SU-DHL-6 (cell line): Measurements from ENCODE around the gene CTNNA2.

ENCODE experiments used
- H2AFZ ChIP-seq: fragments of 200-600 bp; sonication (generic); 2 replicates; pipeline ENCODE4 v1.6.1; 2014; ENCODE audit warnings: low read depth, mild to moderate bottlenecking, moderate library complexity, mixed read lengths, antibody characterized with exemption, low read length; ENCODE audit not compliant: severe bottlenecking
- H3F3A ChIP-seq: fragments of 200-600 bp; shearing (Covaris generic); 2 replicates; pipeline ENCODE4 v1.6.0; 2016; ENCODE audit warnings: antibody characterized with exemption, mild to moderate bottlenecking; ENCODE audit not compliant: insufficient read depth
- H3K27ac ChIP-seq: fragments of 200-600 bp; sonication (generic); 2 replicates; pipeline ENCODE4 v1.5.1; 2016; ENCODE audit warnings: low read depth, mild to moderate bottlenecking, low read length, moderate library complexity, mixed read lengths
- H3K27me3 ChIP-seq: fragments of 200-600 bp; sonication (generic), shearing (Covaris generic); 2 replicates; pipeline ENCODE4 v1.6.0; 2014; ENCODE audit warnings: mild to moderate bottlenecking, low read length
- H3K36me3 ChIP-seq: fragments of 200-600 bp; sonication (generic); 2 replicates; pipeline ENCODE4 v1.6.1; 2014; ENCODE audit warnings: mild to moderate bottlenecking, low read length, mixed read lengths
- H3K4me2 ChIP-seq: fragments of 300-600, 200-600 bp; shearing (Covaris generic), sonication (generic); 2 replicates; pipeline ENCODE4 v1.6.0; 2014; ENCODE audit warnings: low read length, low read depth, mild to moderate bottlenecking; ENCODE audit not compliant: poor library complexity, severe bottlenecking
- H3K4me3 ChIP-seq: fragments of 200-600 bp; sonication (generic); 2 replicates; pipeline ENCODE4 v1.5.1; 2014; ENCODE audit warnings: antibody characterized with exemption, low read length, mild to moderate bottlenecking, mixed read lengths; ENCODE audit not compliant: insufficient read depth, poor library complexity, severe bottlenecking
- H3K79me2 ChIP-seq: fragments of 200-600 bp; sonication (generic); 2 replicates; pipeline ENCODE4 v1.6.1; 2014; ENCODE audit warnings: mild to moderate bottlenecking, low read length, moderate library complexity; ENCODE audit not compliant: insufficient read depth
- H3K9ac ChIP-seq: fragments of 200-600 bp; sonication (generic); 2 replicates; pipeline ENCODE4 v1.7.0; 2014; ENCODE audit warnings: mild to moderate bottlenecking, low read length
- H3K9me2 ChIP-seq: fragments of 200-600 bp; sonication (generic); replicated peaks from 2 replicates; pipeline ENCODE4 v1.6.1; 2014; ENCODE audit warnings: low read length; ENCODE audit not compliant: insufficient read depth
- H3K9me3 ChIP-seq: fragments of 200-600 bp; sonication (generic); 2 replicates; pipeline ENCODE4 v1.6.1; 2014; ENCODE audit warnings: low read length, mixed read lengths; ENCODE audit not compliant: insufficient read depth
- H4K20me1 ChIP-seq: fragments of 200-600 bp; sonication (generic); 2 replicates; pipeline ENCODE4 v1.6.1; 2014; ENCODE audit warnings: low read depth, mild to moderate bottlenecking, antibody characterized with exemption, low read length, moderate library complexity, mixed read lengths
- CTCF ChIP-seq: fragments of 200-600 bp; sonication (generic); IDR thresholded peaks from one replicate; pipeline ENCODE4 v1.5.1; 2017; ENCODE audit warnings: antibody characterized with exemption, mild to moderate bottlenecking, low read length, moderate library complexity; ENCODE audit not compliant: insufficient read depth, poor library complexity, severe bottlenecking
- EZH2phosphoT487 ChIP-seq: fragments of 200-600 bp; sonication (generic), shearing (Covaris generic); conservative IDR thresholded peaks from 2 replicates; pipeline ENCODE4 v1.6.1; 2018; ENCODE audit warnings: mild to moderate bottlenecking, antibody characterized with exemption, low read length, moderate library complexity, mixed read lengths

Gene CTNNA2

GRCh38 chr2:80168801-80169200, 656.0 kb downstream of the CTNNA2 start:
- TF ChIP-seq EZH2phosphoT487: no peak
- no peak for TF ChIP-seq CTCF

DNA sequence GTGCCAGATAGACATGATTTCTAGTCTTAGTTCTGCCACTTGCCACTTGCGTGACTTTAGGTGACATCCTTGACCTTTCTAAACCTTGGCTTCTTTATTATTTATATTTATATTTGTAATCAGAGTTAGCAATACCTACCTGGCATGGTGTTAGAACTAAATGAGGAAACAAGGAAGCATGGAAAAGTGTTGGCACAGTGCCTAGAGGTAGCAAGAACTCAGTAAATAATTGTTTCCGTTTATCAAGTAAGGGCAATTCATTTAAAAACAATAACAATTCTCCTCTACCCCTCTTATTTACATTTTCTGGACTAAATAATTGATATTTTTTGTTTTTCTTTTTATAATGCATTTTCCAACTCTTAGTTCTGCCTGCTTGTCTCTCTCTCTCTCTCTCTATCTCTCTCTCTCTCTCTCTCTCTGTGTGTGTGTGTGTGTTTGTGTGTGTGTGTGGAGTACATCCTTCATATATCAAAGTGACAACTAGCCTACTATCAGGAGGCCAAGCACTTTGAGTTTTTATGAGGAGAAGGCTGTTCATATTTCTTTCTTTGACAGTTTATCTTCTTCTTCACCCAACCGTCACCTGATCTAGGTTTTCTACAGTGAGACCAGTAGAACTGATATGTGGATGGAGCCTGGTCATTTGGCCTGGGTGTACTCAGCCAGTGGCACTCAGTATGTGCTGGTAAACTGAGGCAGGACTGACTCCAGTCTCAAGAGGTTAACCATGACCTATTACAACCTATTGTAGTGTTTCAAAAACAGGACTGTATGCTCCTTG, 657.2 kb downstream of the CTNNA2 start:
- Histone ChIP-seq H3K4me3 (no peak overlapping the region), H3K9me2 (no peaks in the 10 kb centered on the region), H3K79me2 (no peaks in the 10 kb centered on the region), H3F3A (no peaks in the 10 kb centered on the region), H3K36me3 (no peaks in the 10 kb centered on the region), H3K27ac (no peak overlapping the region), H3K9me3 (no peaks in the 10 kb centered on the region), H4K20me1 (no peaks in the 10 kb centered on the region), H3K9ac (no peak overlapping the region), H3K27me3 (no peaks in the 10 kb centered on the region), H3K4me2 (no peak overlapping the region), H2AFZ (no peak overlapping the region)
- no peak for TF ChIP-seq EZH2phosphoT487
- TF ChIP-seq CTCF: no peak

More at GRCh38 chr2:80168801-80169200, 656.0 kb downstream of the CTNNA2 start:
- Histone ChIP-seq H3K9me2 (no peaks in the 10 kb centered on the region), H3K27me3 (no peaks in the 10 kb centered on the region), H4K20me1 (no peaks in the 10 kb centered on the region), H3F3A (no peaks in the 10 kb centered on the region), H3K36me3 (no peaks in the 10 kb centered on the region), H3K79me2 (no peaks in the 10 kb centered on the region), H2AFZ (no peak overlapping the region), H3K4me2 (no peak overlapping the region), H3K27ac (no peak overlapping the region), H3K9me3 (no peaks in the 10 kb centered on the region), H3K4me3 (no peak overlapping the region), H3K9ac (no peak overlapping the region)

DNA sequence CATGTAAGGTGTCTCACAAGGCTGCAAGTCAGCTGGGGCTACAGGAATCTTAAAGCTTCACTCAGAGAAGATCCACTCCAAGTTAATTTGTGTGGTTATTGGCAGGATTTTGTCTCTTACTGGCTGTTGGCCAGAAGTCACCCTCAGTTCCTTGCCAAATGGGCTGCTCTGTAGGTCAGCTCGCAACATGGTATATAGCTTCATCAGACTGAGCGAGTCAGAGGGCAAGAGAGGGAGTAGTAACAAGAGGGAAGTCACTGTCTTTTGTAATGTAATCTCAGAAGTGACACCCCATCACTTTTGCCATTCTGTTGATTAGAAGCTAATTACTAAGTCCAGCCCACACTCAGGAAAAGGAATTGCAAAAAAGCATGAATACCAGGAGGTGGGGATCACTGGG, 672.2 kb downstream of the CTNNA2 start:
- TF ChIP-seq EZH2phosphoT487 (no peak), CTCF (no peak)
- H4K20me1 ChIP-seq: no peaks in the 10 kb centered on the region
- H3K4me2 ChIP-seq: no peak overlapping the region
- no peaks in the 10 kb centered on the region for H3K9me3 ChIP-seq
- H3F3A ChIP-seq: no peaks in the 10 kb centered on the region
- no peaks in the 10 kb centered on the region for H3K36me3 ChIP-seq
- no peaks in the 10 kb centered on the region for H3K9me2 ChIP-seq
- H3K9ac ChIP-seq: no peak overlapping the region
- no peak overlapping the region for H2AFZ ChIP-seq
- no peaks in the 10 kb centered on the region for H3K79me2 ChIP-seq
- no peak overlapping the region for H3K27ac ChIP-seq
- H3K4me3 ChIP-seq: no peak overlapping the region
- H3K27me3 ChIP-seq: no peaks in the 10 kb centered on the region
